T-helper 2 cell treated with Interferon-gamma antibody and Interleukin-4, amounts not matched to agents 100 ng/mL and 5 ng/mL, for 36 hours (primary cell): ENCODE results near the gene SLC38A7. TPM values are rescaled to one million over a fixed set of nuclear protein-coding genes. Genes with fewer than 3 reads are reported as not detected.
"Not testable (repeated sequence)": the region's sequence is repeated elsewhere in the genome, so short reads cannot be mapped to it uniquely, and the experiment has no call there.

Experiments used
- intact Hi-C: fragments of 100-400 bp; cut with micrococcal nuclease; formaldehyde crosslinking; loops from one replicate; pipeline ENCODE4 v1.15.1; 2023
- total RNA-seq: library from RNA; stranded (reverse); gene quantifications from 2 replicates; pipeline ENCODE4 v1.2.3, GENCODE V29; 2022

SLC38A7 gene
- total RNA-seq, 1 donor from 2014 or later: 12.7 TPM

- intact Hi-C loops: no loop called here
Measured at GRCh38 chr16:58638148-58639036, 46.2 kb downstream of the SLC38A7 start.

GRCh38 chr16:58637021-58637420 is 47.5 kb downstream of the SLC38A7 start:
- intact Hi-C loops: not testable (repeated sequence)

GRCh38 chr16:58636466-58636865 is 48.1 kb downstream of the SLC38A7 start:
- intact Hi-C loops: no loop called here

GRCh38 chr16:58635502-58635901 is 49.1 kb downstream of the SLC38A7 start:
- intact Hi-C loops: no loop called here

DNA sequence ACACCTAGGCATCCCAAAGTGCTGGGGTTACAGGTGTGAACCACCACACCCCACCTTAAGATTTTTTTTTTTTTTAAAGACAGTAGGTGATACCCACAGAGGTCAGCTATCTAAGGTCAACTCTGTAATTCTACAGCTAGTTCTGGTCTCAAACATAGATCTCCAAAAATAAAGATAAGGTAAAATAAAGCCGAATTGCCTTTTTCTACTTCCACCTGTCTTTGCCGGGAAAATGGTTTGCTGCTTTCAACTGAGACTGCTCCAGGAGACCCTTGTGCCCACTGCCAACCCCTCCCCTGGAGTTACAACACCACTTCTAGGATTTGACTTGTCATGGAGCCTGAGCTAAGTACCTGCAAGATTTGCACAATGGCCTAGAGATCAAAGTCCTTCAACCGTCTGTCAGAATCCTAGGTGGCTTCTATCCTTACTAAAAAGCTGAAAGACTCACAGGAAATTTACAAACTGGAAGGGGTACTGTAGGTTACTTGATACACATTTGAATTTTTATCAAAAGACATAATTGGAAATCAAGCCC is 50.2 kb downstream of the SLC38A7 start:
- intact Hi-C loops: no loop called here

DNA sequence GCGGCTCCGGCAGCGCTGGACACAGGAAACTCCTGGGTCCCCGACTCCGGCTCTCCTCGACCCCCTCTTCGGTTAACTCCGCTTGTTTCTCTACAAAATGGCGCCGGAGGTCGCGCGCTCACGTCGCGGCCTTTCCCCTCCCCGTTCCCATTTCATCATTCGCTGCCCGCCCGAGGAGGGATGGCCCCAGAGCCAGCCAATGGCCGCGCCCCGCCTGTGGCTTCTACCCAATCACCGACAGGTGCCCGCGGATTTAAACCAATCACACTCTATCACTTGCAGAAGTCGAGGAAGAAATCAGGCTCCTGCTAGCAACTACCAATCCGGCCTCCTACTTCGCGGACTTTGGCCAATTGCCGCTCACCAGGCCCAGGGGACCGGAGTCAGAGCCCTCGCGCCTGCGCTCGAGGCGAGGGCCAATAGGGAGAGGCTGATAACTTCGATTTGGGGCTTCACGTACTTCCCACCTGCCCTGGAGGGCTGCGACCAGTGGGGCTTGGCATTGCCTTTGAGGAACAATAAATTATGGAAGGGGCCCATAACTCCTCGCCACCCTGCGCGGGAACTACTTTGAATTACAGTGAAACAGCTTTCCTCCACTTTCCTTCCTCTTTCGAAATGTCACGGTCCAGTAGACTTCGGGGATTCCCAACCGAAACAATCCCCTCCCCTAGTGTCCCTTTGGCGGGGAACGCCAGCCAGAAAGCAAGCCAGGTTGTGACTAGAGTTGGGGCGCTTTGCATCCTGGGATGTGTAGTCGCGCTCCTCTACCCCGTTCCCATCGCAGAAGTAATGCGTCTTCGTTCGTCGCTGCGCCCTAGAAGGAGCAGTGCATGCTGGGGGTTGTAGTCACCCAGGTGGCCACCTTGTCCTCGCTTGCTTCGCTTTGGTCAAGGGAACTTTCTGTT is 54.6 kb downstream of the SLC38A7 start, which contains the start of gene CNOT1:
TSS of gene CNOT1 (minus strand) at position 94 of the 908 bp plus-strand sequence. CDS start 30,489 bp downstream, outside the sequence.
- intact Hi-C loops: loop anchor here (1.0 to 10.0 kb wide), 6 partner anchors 54 to 893 kb away; partner anchors contain the start of genes CSNK2A2, GOT2, KATNB1 and SETD6

GRCh38 chr16:58628845-58629732 is 55.5 kb downstream of the SLC38A7 start:
- intact Hi-C loops: loop anchor here (1.0 to 10.0 kb wide), 3 partner anchors 114 to 892 kb away; partner anchors contain the start of genes CSNK2A2, KATNB1 and SETD6

DNA sequence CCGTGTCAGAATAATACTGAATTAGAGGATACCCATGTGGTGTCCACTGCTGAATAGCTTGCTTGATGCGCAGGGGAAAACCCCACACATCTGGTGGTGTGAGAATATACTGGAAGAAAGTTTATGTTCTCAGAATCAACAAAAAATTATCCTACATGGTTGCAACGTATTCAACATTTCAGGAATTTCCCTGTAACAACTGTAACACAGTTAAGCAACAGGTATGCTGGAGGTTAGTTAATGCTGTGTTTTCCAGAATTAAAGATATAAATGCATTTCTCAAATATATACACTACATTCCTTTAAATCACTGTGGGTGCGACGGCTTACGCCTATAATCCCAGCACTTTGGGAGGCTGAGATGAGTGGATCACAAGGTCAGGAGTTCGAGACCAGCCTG is 60.4 kb downstream of the SLC38A7 start:
- intact Hi-C loops: loop anchor here (10.0 kb wide), 1 partner anchor 429 kb away; the partner anchor contains the start of gene CSNK2A2

DNA sequence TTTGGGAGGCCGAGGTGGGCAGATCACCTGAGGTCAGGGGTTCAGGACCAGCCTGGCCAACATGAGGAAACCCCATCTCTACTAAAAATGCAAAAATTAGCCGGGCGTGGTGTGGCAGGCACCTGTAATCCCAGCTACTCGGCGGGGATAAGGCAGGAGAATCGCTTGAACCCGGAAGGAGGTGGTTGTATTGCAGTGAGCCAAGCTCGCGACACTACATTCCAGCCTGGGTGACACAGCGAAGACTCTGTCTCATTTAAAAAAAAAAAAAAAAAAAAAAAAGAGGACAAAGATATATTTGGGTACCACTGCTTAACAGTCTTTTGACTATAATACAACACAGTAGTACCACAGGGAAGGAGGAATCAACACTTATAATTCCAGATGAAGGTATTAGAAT is 64.2 kb downstream of the SLC38A7 start:
- intact Hi-C loops: loop anchor here (10.0 kb wide), 1 partner anchor 426 kb away; the partner anchor contains the start of gene CSNK2A2

- intact Hi-C loops: no loop called here
Measured at GRCh38 chr16:58615280-58615679, 69.3 kb downstream of the SLC38A7 start.

Other genes starting within 250 kb of the SLC38A7 start
- gene NDRG4, start 184.6 kb downstream of the SLC38A7 start, total RNA-seq: 0.25 and 0.66 TPM in 2 replicates
- gene SETD6, start 169.3 kb downstream of the SLC38A7 start, total RNA-seq: 15.7 and 17.6 TPM in 2 replicates
- 245 and 247 TPM in 2 replicates for gene CNOT1, start 54.9 kb downstream of the SLC38A7 start, total RNA-seq
- 85.3 and 86.6 TPM in 2 replicates for gene GOT2, start 49.5 kb upstream of the SLC38A7 start, total RNA-seq